M059J (cell line): ENCODE results near the gene SYNJ2. TPM values are rescaled to one million over a fixed set of nuclear protein-coding genes. Genes with fewer than 3 reads are reported as not detected.

ENCODE experiments used
- DNase-seq: peaks from one replicate; pipeline ENCODE4 v3.0.0-alpha.2; 2012; ENCODE audit warnings: low read depth
- total RNA-seq: library from RNA; depleted of rRNA; stranded (reverse); fragments of >200 nt; shearing (Covaris generic); gene quantifications from 2 replicates; pipeline ENCODE4 v1.2.3, GENCODE V29; 2014

The SYNJ2 gene
- total RNA-seq, 1 experiment from 2014 or later = 50.4 TPM

DNA sequence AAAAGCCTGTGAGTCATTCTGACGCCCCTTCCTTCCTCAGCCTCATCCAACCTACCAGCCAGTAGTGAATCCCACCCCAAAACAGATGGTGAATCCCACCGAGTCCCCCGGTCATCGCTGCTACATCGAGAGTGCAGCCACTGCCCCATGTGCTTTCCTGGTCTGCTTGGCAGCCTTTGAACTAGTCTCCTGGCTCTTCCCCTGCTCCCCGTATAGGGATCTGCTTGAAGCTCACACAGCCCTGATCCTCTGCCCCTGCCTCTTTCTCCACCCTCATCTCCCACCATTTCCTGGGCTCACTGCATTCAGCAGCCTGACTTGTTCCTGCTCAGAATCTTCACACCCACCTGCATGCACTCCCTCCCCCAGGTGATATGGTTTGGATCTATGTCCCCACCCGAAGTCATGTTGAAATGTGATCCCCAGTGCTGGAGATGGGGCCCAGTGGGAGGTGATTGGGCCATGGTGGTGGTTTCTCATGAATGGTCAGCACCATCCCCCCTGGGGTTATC lies 14.6 kb downstream of the SYNJ2 start:
- DNase-seq = no peak

DNA sequence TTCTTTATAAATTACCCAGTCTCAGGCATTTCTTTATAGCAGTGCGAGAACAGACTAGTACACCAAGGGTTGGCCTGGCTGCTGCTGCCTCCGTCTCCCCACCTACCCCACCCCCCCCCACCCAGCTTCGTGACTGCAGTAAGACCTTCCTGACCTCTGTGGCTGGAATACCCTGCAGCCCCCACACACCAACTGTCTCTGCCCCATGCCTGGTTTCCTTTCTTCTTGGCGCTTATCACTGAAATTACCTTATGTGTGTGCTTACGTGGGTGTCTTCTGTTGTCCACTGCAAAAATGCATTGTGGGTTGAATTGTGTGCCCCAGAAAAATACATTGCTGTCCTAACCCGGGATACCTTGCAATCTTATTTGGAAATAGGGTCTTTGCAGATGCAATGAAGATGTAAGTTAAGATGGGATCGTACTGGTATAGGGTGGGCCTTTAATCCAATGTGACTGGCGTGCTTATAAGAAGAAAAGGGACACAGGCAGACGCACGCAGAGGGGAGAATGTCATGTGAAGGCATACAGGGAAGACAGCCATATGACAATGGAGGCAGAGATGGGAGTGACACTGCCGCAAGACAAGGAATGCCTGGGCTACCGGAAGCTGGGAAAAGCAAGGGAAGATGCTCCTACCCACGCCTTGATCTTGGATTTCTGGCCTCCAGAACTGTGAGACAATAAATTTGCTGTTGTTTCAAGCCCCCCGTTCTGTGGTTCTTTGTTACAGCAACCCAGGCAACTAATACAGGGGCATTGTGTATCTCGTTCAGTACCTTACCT lies 15.4 kb downstream of the SYNJ2 start:
- no peak for DNase-seq

DNA sequence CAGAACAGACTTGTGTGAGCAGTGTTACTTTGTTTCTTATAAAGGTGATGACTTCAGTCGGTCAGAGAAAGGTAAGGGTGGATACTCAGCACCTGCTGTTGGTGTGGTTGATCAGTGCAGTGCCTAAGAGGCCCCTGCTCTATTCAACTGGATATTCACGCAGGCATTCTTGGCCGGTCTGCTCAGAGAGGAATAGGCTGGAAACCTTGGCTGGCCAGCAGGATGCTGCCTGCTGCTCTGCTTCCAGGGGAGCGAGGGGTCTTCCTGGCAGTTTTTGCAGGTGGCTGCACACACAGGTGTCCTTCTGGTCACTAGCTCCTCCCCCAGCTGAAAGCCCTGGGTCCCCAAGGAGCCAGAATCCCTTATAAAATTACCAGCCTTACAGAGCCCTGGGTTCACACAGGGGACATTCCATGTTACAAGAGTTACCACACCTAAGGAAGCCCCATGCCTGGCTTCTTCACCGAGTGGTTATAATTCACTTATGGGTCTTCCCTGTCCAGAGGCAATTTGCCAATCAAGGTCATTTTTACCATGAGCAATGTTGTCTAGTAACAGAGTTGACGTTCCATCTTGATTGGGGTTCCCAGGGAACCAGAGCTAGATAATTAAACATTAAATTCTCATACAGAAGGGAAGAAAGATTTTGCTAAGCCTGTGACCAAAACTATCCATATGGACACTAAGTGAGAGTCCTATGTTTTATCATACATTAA lies 16.4 kb downstream of the SYNJ2 start:
- no peak for DNase-seq

DNA sequence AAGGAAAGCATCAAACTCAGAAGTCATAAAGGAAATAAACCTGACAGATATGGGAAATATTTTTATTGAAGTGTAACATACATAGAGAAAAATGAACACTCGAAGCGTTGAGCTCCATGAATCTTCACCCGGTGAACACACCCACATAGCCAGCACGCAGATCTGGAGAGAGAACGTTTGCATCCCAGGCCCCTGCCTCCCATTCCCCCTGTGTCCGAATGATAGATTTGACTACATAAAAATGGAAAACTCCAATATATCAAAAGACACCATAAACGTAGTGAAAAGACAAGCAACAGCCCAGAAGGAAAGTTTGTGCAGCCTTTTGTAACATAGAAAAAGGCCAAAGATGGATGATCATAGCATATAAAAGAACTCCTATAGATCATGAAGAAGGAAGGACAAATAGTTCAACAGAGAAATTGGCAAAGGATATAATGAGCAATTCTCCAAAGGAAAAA lies 17.1 kb downstream of the SYNJ2 start:
- no peak for DNase-seq

DNA sequence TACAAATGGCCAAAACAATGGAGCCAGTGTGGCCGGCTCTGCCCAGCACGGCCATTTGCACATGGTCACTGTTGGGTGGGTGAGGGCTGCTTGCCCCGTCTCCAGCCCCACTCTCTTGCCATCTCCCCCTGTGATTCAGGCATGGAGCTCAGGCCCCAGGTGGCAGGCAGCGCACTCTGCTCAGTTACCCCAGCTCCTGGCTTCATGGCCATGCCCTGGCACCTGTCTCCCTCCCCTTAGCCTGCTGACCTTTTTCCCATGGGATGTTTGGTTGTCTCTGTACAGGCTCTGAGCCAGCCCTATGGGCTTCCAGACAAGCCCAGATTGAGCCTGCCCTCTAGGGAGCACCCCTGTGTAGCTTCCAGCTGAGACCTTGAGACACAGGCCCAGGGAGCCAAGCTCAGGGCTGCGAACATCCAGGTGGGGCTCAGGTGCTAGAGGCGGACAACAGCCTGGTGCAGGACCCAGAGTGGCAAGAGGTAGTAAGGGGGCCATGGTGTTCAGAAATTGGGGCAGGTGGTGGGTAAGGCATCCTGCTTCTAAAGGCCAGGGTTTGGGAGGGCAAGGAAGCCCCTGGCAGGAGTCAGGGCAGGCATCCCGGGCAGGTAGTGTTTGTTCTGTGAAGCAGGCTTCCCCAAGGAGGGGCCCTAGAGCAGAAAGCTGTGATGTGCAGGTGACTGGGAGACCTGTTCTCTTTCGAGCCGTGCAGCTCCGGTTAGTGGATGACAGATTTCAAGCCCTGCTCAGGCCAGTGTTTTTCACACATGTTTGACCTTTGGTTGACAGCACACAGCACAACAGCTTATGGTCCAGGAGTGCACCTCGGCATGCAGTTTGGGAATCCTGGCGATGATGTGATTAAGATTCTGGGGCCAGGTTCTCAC lies 17.7 kb downstream of the SYNJ2 start:
- DNase-seq = no peak

DNA sequence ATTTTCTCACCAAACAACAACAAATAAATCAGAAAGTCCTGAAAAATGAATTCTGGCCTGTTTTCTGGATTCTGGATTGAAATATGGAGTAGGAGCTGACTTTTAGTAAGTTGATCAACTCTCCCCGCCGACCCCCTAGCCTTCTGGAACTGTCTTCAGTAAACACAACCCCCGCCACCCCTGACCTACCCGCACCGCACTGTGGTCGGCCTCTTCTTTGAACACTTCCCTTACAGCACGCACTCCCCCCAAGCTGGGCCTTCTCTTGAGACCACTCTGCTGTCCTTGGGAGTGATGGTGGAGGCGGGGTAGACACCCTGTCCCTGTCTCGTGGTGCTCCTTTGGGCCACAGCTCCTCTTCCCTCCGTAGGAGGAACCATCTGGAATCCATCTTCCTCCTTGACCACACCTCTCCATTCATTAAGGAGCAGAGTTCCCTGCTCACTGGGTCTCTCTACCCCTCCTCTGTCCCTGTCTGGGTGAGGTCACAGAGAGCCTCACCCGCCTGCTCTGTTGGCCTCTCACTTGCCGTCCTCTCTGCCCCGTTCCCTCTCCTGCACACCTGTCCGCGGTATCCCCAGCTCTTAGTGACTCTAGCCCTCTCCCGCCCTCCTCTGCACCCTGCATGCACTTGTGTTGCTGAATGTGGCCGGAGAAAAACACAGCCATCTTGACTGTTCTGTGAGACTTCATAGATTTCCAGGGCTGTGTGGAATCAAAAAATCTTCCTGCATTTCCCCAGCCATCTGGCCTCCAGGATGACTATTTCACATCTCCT lies 19.1 kb downstream of the SYNJ2 start:
- no peak for DNase-seq

DNA sequence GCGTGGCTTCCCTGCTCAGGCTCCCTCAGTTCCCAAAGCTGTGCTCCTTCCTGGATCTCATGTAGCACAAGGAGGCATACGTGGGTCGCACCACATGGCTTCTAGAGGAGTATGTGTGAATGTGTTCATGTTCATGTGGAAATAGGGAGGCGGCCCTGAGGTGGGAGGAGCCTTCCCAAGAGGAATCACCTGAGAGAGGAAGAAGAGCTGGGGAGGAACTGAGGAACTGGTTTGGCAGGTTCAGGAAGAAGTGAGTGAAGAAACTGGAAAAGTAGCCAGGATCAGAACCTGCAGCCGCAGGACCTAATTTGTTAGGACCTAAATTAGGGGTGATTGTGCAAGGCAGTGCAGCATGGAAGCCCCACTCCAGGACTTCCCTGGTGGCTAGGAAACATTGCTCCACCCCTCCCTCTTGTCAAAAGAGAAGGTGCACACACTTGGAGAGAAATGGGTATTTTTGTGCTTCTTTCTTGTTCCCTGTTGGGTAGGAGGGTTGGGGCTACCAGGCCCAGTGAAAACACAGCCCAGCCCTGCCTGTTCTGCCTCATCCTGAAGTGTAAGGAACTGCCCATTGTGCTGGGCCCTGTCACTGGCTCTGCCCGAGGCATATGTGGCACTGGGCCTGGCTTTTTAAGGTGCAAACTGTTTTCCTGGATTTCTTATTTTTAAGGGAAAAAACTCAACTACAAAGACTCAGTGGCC lies 20.7 kb downstream of the SYNJ2 start:
- no peak for DNase-seq

DNA sequence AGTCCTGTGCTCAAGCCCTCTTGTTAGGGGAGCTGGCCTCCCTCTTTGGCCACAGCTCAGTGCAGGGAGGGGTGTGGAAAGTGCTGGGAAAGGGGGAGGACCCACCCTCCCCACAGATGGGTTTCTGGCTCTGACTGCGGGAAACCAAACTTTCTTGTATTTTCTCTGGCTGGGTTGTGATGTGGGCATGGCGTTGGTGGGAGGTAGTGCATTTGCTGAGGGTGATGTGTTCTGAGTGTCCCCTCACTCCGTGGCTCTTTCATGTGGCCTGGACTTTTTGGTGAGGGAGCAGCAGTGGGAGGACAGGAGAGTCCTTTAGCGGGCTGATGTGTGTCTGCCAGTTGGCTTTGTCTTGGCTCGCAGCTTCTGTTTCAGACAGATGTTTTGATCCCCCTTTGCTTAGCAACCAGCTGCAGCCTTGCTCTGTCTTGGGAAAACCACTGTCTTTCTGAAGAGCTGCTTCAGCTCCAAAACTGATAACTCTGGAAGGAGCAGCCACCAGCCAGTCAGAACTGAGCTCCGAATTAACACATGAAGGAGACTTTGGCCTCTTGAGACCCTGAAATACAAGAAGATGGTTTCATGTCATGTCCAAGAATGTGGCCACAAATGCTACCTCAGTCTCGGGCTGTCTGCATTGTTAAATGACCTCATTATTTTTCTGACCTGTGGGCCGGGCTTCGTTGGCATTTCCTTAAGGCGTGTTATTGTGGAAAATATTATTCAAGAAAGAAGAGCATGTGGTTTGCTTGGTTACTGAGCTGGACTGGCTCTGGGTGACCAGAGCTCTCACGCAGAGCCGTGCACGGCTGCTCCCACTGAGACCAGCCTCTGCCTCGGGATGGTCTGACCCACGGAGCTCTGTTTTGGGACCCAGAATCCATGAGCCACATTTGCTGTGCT lies 21.5 kb downstream of the SYNJ2 start:
- peak; percentile 99 for DNase-seq

DNA sequence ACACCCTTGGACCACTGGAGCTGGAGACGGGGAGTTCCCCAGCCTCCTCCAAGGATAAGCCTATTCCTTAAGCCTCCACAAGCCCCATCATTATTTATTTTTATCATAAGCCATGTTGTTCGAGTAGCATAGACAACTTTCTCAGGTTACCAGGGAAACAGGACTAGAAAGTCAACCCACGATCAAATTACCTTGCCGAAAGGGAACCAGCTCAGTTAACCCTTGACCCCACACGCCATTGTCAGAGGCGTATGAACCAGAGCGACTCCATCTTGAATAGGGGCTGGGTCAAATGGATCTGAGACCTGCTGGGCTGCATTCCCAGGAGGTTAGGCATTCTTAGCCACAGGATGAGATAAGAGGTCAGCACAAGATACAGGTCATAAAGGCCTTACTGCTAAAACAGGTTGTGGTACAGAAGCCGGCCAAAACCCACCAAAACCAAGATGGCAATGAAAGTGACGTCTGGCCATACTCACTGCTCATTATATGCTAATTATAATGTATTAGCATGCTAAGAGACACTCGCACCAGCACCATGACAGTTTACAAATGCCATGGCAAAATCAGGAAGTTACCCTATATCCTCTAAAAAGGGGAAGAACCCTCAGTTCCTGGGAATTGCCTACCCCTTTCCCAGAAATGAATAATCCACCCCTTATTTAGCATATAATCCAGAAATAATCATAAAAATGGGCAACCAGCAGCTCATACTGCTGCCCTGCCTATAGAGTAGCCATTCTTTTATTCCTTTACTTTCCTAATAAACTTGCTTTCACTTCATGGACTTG lies 22.4 kb downstream of the SYNJ2 start:
- DNase-seq = no peak

DNA sequence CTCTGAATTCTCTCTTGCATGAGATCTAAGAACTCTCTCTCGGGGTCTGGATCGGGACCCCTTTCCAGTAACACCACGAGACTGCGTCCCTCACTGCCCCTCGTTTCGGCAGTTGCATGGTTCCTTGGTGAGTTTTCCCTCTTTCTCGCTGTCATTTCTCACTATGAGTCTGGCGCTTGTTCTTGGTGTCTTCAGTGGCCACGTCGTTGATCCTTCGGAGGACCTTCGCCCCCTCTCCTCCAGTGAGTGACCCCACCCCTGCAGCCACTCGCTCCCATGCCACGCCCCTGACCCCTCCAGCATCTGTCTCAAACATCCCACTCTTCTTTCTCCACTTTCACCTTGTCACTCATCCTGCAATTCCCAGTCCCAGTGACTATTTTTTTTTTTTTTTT lies 23.0 kb downstream of the SYNJ2 start:
- DNase-seq = no peak

DNA sequence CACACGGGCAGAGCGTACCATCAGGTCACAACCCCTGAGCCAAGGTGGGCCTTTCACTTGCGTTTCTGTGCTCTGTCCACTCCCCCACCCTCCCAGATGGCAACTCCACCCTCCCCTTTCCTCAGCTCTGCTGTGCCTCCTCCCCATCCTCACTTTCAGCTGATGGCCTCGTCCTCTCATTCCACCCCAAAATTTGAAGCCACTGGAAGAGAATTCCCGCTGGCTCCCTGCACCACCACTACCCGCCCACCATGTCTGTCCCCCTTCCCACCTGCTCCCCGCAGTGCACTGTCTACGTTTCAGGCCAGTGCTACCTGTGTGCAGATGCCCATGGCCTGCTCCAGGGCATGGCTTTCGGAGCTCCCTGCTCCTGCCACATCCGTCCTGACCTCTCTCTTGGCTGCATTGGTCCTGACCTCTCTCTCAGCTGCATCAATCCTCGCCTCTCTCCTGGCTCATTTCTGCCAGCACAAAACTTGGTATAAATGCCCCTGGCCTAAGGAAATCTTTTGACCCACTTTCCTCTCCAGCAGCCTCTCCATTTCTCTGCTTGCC lies 24.0 kb downstream of the SYNJ2 start:
- no peak for DNase-seq

DNA sequence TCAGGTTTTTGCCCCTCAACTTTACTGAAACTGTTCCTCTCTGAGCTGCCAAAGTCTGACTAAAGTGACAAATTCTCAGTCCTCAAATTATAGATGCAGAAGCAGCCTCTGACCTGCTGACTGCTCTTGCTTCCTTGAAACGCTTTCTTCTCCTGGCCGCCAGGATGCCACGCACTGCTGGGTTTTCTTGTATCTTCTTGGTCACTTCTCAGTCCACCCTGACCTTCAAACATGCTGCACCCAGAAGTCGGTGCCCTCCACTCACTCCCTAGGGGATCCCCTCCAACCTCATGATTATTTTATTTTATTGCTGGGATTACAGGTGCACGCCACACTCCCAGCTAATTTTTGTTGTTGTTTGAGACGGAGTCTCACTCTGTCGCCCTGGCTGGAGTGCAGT lies 24.7 kb downstream of the SYNJ2 start:
- DNase-seq = no peak

DNA sequence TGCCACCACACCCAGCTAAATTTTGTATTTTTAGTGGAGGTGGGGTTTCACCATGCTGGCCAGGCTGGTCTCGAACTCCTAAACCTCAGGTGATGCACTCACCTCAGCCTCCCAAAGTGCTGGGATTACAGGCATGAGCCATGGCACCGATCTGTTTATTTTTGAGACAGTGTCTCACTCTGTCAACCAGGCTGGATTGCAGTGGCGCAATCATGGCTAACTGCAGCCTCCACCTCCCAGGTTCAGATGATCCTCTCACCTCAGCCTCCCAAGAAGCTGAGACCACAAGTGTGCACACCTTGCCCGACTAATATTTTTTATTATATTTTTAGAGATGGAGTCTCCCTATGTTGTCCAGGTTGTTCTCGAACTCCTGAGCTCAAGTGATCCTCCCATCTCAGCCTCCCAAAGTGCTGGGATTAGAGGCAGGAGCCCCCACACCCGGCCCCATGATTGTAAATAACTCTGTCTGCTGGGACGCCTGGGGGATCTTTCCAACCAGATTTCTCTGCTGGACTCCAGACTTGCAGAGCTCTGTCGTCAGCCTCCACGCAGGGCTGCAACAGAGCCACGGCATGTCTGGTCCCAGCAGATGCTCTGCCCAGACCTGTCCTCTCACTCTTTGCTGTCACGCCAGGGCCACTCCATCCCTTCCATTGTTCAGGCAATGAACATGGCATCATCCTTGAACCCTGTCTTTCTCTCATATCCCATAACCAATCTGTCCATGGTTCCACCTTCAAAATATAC lies 25.3 kb downstream of the SYNJ2 start:
- no peak for DNase-seq

DNA sequence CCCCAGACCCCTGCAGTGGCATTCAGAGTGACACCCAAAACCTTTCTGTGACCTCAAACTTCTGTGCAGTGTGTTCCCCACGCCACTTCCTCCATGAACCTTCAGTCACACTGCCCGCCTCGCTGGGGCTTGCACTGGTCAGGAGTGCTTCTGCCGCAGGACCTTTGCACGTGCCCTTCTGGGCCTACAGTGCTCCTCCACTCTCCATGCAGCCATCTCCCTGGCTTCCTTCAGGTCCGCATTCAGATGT lies 27.1 kb downstream of the SYNJ2 start:
- no peak for DNase-seq

DNA sequence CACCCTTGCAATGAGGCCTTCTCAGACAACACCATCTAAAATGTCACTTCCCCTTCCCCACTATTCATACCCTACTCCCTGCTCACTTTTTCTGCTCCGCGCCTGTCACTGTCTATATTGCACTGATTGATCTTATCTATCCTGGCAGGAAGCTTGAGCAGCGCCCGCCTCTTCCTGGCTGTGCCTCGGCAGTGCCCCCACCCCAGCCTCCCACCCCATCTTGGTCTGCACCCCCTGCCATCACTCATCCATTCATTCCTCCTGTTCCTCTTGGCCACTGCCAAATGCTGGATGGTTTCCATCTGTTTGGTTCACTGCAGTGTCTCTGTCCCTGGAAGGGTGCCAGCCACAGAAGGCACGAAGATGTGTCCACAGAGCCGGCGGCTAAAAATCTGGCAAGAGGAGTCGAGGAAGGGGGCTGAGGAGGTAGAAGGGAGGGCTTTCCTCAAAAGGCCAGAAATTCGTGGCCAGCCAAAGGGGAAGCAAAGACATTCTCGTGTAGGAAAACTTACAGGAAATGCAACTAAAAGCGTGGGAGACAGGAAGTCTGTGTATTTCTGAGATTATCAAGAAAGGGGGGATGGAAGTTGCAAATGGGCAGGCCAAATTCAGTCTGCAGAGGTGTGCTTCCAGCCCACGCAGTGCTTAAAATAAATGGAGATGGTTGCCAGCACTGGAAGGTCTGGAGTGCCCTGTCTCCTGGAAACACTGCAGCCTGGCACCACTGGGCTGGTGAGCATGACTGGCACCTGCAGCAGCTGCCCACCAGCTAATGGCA lies 27.6 kb downstream of the SYNJ2 start:
- DNase-seq = peak; percentile 91

DNA sequence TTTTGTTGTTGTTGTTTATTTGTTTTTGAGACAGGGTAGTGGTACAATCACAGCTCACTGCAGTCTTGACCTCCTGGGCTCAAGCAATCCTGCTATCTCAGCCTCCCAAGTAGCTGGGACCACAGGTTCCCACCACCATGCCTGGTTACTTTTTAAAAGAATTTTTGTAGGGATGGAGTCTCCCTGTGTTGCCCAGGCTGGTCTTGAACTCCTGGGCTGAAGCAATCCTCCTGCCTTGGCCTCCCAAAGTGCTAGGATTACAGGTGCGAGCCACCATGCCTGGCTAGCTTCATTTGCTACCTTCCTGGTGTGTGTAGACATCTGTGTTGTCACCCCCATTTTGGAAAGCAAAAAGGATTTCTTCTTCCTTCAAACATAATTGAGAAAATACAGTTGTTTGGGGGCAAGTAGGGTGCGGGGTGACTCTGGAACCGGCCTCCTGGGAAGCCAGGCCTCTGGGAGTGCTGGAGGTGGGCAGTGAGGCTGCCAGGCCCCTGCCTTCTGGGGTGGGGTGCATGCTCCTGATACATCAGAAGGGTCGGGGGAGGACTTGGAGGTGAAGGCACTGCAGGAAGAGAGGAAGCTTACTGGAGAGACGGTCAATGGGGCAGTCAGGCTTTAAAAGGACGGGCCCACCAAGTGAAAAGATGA lies 28.4 kb downstream of the SYNJ2 start:
- no peak for DNase-seq
